T-helper 2 cell treated with Interferon-gamma antibody and Interleukin-4, amounts not matched to agents 5 μg/mL and 100 μg/mL, for 36 hours (primary cell): ENCODE measurements around the gene PSME4.
A peak's percentile ranks its signal among the peaks of the same experiment; 100 is the strongest.
"Not testable (repeated sequence)": the region's sequence is repeated elsewhere in the genome, so short reads cannot be mapped to it uniquely, and the experiment has no call there.

Experiments
- DNase-seq: peaks from one replicate; pipeline ENCODE4 v3.0.0; 2021; ENCODE audit warnings: low spot score
- H3K27ac Mint-ChIP-seq: one replicate; pipeline ENCODE4 v1.8.0; 2021; ENCODE audit warnings: mild to moderate bottlenecking, mixed read lengths
- H3K27me3 Mint-ChIP-seq: one replicate; pipeline ENCODE4 v1.8.0; 2021; ENCODE audit warnings: low read depth, mixed read lengths
- H3K36me3 Mint-ChIP-seq: one replicate; pipeline ENCODE4 v1.8.0; 2021; ENCODE audit warnings: low read depth, mixed read lengths
- H3K4me1 Mint-ChIP-seq: one replicate; pipeline ENCODE4 v1.8.0; 2021; ENCODE audit warnings: low read depth, mixed read lengths
- H3K4me3 Mint-ChIP-seq: one replicate; pipeline ENCODE4 v1.8.0; 2022; ENCODE audit warnings: mild to moderate bottlenecking, moderate library complexity, mixed read lengths
- H3K9me3 Mint-ChIP-seq: one replicate; pipeline ENCODE4 v1.8.0; 2021; ENCODE audit warnings: mixed read lengths

The PSME4 gene

GRCh38 chr2:53945538-53945937, 25.3 kb downstream of the PSME4 start:
- Mint-ChIP-seq H3K4me1 (peaks cover 28% of the 10 kb centered on the region), H3K36me3 (peaks cover 33% of the 10 kb centered on the region), H3K27me3 (no peaks in the 10 kb centered on the region), H3K4me3 (no peak overlapping the region), H3K27ac (peak overlapping the region; percentile 3), H3K9me3 (no peaks in the 10 kb centered on the region)
- DNase-seq, result no peak

DNA sequence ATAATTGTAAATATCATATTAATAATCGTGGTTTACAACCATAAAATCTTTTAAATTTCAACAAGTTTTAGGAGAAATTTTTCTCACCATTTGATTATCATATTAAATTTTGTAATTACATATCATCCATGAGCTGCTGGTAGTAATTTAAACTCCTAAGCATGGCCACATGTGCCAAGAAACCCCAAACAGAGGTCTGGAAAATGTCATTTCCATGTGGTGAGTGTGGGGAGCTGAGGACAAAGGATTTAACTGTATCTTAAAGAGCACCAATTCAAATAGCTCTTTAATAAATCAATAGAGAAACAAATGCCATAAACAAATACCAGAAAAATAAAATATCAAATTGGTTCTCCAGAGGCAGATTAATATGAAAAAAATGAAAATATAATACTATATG, 26.3 kb downstream of the PSME4 start:
- peaks cover 37% of the 10 kb centered on the region for H3K36me3 Mint-ChIP-seq
- H3K27me3 Mint-ChIP-seq, result no peaks in the 10 kb centered on the region
- H3K27ac Mint-ChIP-seq, result no peak overlapping the region
- H3K4me3 Mint-ChIP-seq, result no peak overlapping the region
- DNase-seq, result no peak
- H3K9me3 Mint-ChIP-seq, result no peaks in the 10 kb centered on the region
- peaks cover 23% of the 10 kb centered on the region for H3K4me1 Mint-ChIP-seq

DNA sequence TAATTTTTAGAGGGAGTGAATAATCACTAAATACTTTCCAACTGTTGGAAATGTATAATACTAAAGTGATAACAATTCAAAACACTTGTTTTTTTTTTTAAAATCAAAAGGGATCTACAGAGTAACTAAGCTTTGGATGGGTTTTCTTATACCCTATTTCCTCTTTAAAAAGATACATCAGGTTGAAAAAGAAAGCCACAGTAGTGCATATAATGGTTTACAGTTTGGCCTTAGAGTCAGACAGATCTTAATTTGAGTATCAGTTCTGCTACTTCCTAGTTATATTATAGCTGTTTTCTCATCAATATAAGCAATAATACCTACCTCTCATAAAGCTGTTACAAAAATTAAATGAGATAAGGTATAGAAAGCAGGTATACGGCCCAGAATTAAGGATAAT, 28.5 kb downstream of the PSME4 start:
- Mint-ChIP-seq H3K27ac (no peak overlapping the region), H3K4me1 (peaks cover 21% of the 10 kb centered on the region), H3K9me3 (no peaks in the 10 kb centered on the region), H3K4me3 (no peak overlapping the region), H3K27me3 (no peaks in the 10 kb centered on the region), H3K36me3 (peaks cover 32% of the 10 kb centered on the region)
- DNase-seq, result no peak

DNA sequence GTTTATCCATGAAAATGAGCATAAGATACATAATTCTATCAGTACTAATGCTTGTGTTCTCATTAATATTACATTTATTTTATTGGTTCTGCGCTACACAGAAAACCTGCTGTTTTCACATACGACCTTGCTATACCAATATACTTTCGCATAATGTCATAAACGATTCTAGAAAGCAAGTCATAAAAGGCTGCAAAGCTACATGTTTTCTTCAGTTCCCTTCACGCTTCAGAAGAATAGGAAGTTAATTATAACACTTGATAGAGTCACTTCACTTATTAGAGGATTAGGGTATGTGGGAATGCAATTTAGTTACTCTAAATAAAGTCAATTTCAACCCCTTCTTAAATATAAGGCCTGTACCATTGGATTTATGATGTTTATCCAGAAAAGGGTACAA, 29.0 kb downstream of the PSME4 start:
- Mint-ChIP-seq H3K4me3 (no peak overlapping the region), H3K27ac (no peak overlapping the region), H3K36me3 (peaks cover 32% of the 10 kb centered on the region), H3K9me3 (no peaks in the 10 kb centered on the region), H3K4me1 (peaks cover 20% of the 10 kb centered on the region), H3K27me3 (no peaks in the 10 kb centered on the region)
- no peak for DNase-seq

DNA sequence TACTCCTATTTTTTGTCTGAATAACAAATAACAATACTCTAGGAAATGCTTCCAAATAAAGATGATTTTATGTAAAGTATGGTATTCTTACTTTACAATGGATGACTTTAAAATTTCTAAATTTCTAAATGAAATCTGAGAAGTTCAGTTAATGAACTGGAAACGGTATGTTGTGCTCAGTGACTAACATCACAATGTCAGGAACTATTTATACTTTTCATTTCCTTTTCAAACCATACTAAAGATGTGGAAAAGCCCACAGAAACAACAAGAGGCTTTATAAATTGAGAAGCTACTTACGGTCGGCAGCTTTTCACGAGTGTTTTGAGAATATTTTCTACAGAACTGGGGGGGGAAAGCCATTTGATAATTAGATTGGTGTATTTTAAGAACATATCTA, 31.1 kb downstream of the PSME4 start:
- Mint-ChIP-seq H3K27ac (no peak overlapping the region), H3K27me3 (no peaks in the 10 kb centered on the region), H3K4me3 (no peak overlapping the region), H3K36me3 (peaks cover 21% of the 10 kb centered on the region), H3K9me3 (no peaks in the 10 kb centered on the region), H3K4me1 (peaks cover 9% of the 10 kb centered on the region)
- DNase-seq, result no peak

GRCh38 chr2:53938904-53939303, 31.9 kb downstream of the PSME4 start:
- Mint-ChIP-seq H3K4me3 (no peak overlapping the region), H3K27me3 (no peaks in the 10 kb centered on the region), H3K4me1 (peaks cover 12% of the 10 kb centered on the region), H3K36me3 (peaks cover 27% of the 10 kb centered on the region), H3K27ac (no peak overlapping the region), H3K9me3 (no peaks in the 10 kb centered on the region)
- DNase-seq, result no peak

GRCh38 chr2:53933329-53933728, 37.5 kb downstream of the PSME4 start:
- DNase-seq, result no peak
- H3K4me1 Mint-ChIP-seq, result peaks cover 9% of the 10 kb centered on the region
- no peaks in the 10 kb centered on the region for H3K27me3 Mint-ChIP-seq
- no peak overlapping the region for H3K4me3 Mint-ChIP-seq
- H3K27ac Mint-ChIP-seq, result no peak overlapping the region
- peaks cover 50% of the 10 kb centered on the region for H3K36me3 Mint-ChIP-seq
- no peaks in the 10 kb centered on the region for H3K9me3 Mint-ChIP-seq

DNA sequence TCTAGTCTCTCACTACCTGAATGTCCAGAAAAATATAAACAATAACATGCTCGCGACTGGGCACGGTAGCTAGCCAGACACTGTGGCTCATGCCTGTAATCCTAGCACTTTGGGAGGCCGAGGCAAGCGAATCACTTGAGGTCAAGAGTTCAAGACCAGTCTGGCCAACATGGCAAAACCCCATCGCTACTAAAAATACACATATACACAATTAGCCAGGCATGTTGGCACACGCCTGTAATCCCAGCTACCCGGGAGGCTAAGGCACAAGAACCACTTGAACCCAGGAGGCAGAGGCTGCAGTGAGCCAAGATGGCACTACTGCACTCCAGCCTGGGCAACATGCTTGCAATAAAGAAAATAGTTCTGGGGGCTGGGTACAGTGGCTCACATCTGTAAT, 44.5 kb downstream of the PSME4 start:
- not testable (repeated sequence) for H3K4me1 Mint-ChIP-seq, H3K9me3 Mint-ChIP-seq, H3K27ac Mint-ChIP-seq, H3K4me3 Mint-ChIP-seq, DNase-seq, H3K27me3 Mint-ChIP-seq
- peaks cover 57% of the 10 kb centered on the region for H3K36me3 Mint-ChIP-seq

- Mint-ChIP-seq H3K27me3 (no peaks in the 10 kb centered on the region), H3K9me3 (no peaks in the 10 kb centered on the region), H3K4me3 (peak overlapping the region; percentile 1), H3K36me3 (peaks cover 33% of the 10 kb centered on the region), H3K27ac (peak overlapping the region; percentile 34), H3K4me1 (peaks cover 8% of the 10 kb centered on the region)
- peak; percentile 17 for DNase-seq
Observed at GRCh38 chr2:53913721-53914120, 57.1 kb downstream of the PSME4 start.

- H3K27me3 Mint-ChIP-seq, result no peaks in the 10 kb centered on the region
- no peak overlapping the region for H3K4me3 Mint-ChIP-seq
- no peaks in the 10 kb centered on the region for H3K9me3 Mint-ChIP-seq
- no peak for DNase-seq
- H3K36me3 Mint-ChIP-seq, result peaks cover 46% of the 10 kb centered on the region
- H3K27ac Mint-ChIP-seq, result no peak overlapping the region
- H3K4me1 Mint-ChIP-seq, result peaks cover 8% of the 10 kb centered on the region
Observed at GRCh38 chr2:53911434-53912189, 59.2 kb downstream of the PSME4 start.

GRCh38 chr2:53907582-53907981, 63.2 kb downstream of the PSME4 start:
- no peaks in the 10 kb centered on the region for H3K9me3 Mint-ChIP-seq
- DNase-seq, result no peak
- H3K4me3 Mint-ChIP-seq, result no peak overlapping the region
- no peaks in the 10 kb centered on the region for H3K4me1 Mint-ChIP-seq
- peaks cover 45% of the 10 kb centered on the region for H3K36me3 Mint-ChIP-seq
- no peaks in the 10 kb centered on the region for H3K27me3 Mint-ChIP-seq
- no peak overlapping the region for H3K27ac Mint-ChIP-seq

- Mint-ChIP-seq H3K27me3 (no peaks in the 10 kb centered on the region), H3K4me3 (no peak overlapping the region), H3K36me3 (peaks cover 42% of the 10 kb centered on the region), H3K27ac (no peak overlapping the region), H3K4me1 (no peaks in the 10 kb centered on the region), H3K9me3 (no peaks in the 10 kb centered on the region)
- DNase-seq, result no peak
Observed at GRCh38 chr2:53905396-53905795, 65.4 kb downstream of the PSME4 start.

DNA sequence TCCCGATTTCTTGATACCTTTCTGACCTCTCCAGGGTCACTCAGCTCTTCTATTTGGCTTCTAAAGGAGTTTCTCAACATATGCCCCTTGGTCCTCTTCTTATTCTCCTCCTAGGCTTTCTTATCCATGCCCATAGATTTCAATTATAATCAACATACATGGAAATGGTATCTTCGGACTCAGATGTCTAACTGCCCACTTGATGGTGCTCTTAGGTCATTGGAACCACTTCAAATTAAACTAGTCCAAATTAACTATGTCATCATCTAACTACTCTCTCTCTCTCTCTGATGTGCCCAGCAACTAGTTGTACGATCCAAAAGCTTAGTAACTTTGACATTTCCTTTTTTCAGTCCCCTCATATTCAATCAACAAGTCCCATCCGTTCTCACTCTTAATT, 67.8 kb downstream of the PSME4 start:
- H3K36me3 Mint-ChIP-seq, result peaks cover 41% of the 10 kb centered on the region
- H3K27ac Mint-ChIP-seq, result peak overlapping the region; percentile 22
- no peaks in the 10 kb centered on the region for H3K9me3 Mint-ChIP-seq
- H3K4me1 Mint-ChIP-seq, result no peaks in the 10 kb centered on the region
- no peaks in the 10 kb centered on the region for H3K27me3 Mint-ChIP-seq
- no peak for DNase-seq
- H3K4me3 Mint-ChIP-seq, result no peak overlapping the region

DNA sequence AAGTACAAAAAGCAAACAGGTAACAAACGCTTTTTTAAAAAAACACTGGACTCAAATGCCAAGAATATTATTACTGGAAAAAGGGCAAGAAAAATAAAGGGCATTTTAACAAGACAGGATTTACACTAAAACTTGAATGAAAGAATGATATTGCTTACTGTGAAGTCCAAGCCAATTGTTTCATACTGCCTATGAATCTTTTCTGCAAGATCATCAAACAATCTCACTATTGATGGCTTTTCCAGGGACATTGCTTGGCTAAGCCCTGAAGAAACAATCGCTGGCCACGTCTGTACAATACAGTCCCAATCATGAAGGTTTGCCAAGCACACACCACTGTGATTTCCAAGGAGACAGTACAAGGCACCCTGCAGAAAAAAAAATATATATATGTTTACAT, 69.6 kb downstream of the PSME4 start:
- Mint-ChIP-seq H3K27me3 (no peaks in the 10 kb centered on the region), H3K9me3 (no peaks in the 10 kb centered on the region), H3K36me3 (peaks cover 37% of the 10 kb centered on the region)

GRCh38 chr2:53896864-53897263, 73.9 kb downstream of the PSME4 start:
- no peak overlapping the region for H3K27ac Mint-ChIP-seq
- no peaks in the 10 kb centered on the region for H3K4me1 Mint-ChIP-seq
- peaks cover 53% of the 10 kb centered on the region for H3K36me3 Mint-ChIP-seq
- no peak for DNase-seq
- H3K27me3 Mint-ChIP-seq, result no peaks in the 10 kb centered on the region
- H3K4me3 Mint-ChIP-seq, result no peak overlapping the region
- no peaks in the 10 kb centered on the region for H3K9me3 Mint-ChIP-seq

More for the DNA sequence above, 69.6 kb downstream of the PSME4 start:
- Mint-ChIP-seq H3K4me3 (no peak overlapping the region), H3K4me1 (no peaks in the 10 kb centered on the region), H3K27ac (no peak overlapping the region)
- DNase-seq, result no peak
